GM21390 (cell line): ENCODE measurements around the gene ZDHHC14.
"Not testable (repeated sequence)": the region's sequence is repeated elsewhere in the genome, so short reads cannot be mapped to it uniquely, and the experiment has no call there.

Experiments used
- ATAC-seq: cut with Tn5 transposase; IDR thresholded peaks from one replicate; pipeline ENCODE4 v1.9.1; 2021; ENCODE audit not compliant: unreplicated experiment

The ZDHHC14 gene

GRCh38 chr6:157590654-157591053 is 209.7 kb downstream of the ZDHHC14 start:
- not testable (repeated sequence) for ATAC-seq

GRCh38 chr6:157592541-157592940 is 211.6 kb downstream of the ZDHHC14 start:
- ATAC-seq, result no peak

- ATAC-seq, result no peak
These were observed 212.0 kb downstream of the ZDHHC14 start for GRCh38 chr6:157592980-157593379.

- ATAC-seq, result no peak
These were observed 212.6 kb downstream of the ZDHHC14 start for GRCh38 chr6:157593596-157593995.

GRCh38 chr6:157594292-157594691 is 213.3 kb downstream of the ZDHHC14 start:
- ATAC-seq, result no peak

GRCh38 chr6:157595768-157596167 is 214.8 kb downstream of the ZDHHC14 start:
- no peak for ATAC-seq

- ATAC-seq, result no peak
These were observed 215.5 kb downstream of the ZDHHC14 start for GRCh38 chr6:157596461-157596860.

GRCh38 chr6:157596886-157597285 is 215.9 kb downstream of the ZDHHC14 start:
- no peak for ATAC-seq

- ATAC-seq, result no peak
These were observed 216.7 kb downstream of the ZDHHC14 start for GRCh38 chr6:157597461-157598312.

GRCh38 chr6:157599191-157599590 is 218.2 kb downstream of the ZDHHC14 start:
- no peak for ATAC-seq

GRCh38 chr6:157600807-157601206 is 219.8 kb downstream of the ZDHHC14 start:
- no peak for ATAC-seq

GRCh38 chr6:157602521-157603295 is 221.7 kb downstream of the ZDHHC14 start:
- no peak for ATAC-seq

GRCh38 chr6:157603314-157603940 is 222.4 kb downstream of the ZDHHC14 start:
- ATAC-seq, result no peak

GRCh38 chr6:157603971-157604370 is 223.0 kb downstream of the ZDHHC14 start:
- no peak for ATAC-seq

- no peak for ATAC-seq
These were observed 223.8 kb downstream of the ZDHHC14 start for GRCh38 chr6:157604816-157605215.

GRCh38 chr6:157605484-157605883 is 224.5 kb downstream of the ZDHHC14 start:
- ATAC-seq, result no peak

- ATAC-seq, result no peak
These were observed 225.5 kb downstream of the ZDHHC14 start for GRCh38 chr6:157606516-157606915.

- ATAC-seq, result peak; percentile 83
These were observed 226.5 kb downstream of the ZDHHC14 start for GRCh38 chr6:157607317-157608109.

- ATAC-seq, result no peak
These were observed 227.5 kb downstream of the ZDHHC14 start for GRCh38 chr6:157608221-157609075.

- no peak for ATAC-seq
These were observed 228.1 kb downstream of the ZDHHC14 start for GRCh38 chr6:157609117-157609516.
